ENCODE measurements around the gene KCNQ2.

- TF ChIP-seq, protein P1, sequence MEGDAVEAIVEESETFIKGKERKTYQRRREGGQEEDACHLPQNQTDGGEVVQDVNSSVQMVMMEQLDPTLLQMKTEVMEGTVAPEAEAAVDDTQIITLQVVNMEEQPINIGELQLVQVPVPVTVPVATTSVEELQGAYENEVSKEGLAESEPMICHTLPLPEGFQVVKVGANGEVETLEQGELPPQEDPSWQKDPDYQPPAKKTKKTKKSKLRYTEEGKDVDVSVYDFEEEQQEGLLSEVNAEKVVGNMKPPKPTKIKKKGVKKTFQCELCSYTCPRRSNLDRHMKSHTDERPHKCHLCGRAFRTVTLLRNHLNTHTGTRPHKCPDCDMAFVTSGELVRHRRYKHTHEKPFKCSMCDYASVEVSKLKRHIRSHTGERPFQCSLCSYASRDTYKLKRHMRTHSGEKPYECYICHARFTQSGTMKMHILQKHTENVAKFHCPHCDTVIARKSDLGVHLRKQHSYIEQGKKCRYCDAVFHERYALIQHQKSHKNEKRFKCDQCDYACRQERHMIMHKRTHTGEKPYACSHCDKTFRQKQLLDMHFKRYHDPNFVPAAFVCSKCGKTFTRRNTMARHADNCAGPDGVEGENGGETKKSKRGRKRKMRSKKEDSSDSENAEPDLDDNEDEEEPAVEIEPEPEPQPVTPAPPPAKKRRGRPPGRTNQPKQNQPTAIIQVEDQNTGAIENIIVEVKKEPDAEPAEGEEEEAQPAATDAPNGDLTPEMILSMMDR (conservative IDR thresholded peaks at IDR 0.05), result no peak
- no peak for TF ChIP-seq ZFX (IDR thresholded peaks at IDR 0.05)
These were observed 3.3 kb downstream of the KCNQ2 start for GRCh38 chr20:63469019-63469712.
